IPS-15b (cell line): Measurements from ENCODE around the gene HNRNPA3.
"Not testable (repeated sequence)": the region's sequence is repeated elsewhere in the genome, so short reads cannot be mapped to it uniquely, and the experiment has no call there.

ENCODE experiments used
- H3K27me3 ChIP-seq: one replicate; pipeline ENCODE4 v1.6.1; 2013; ENCODE audit warnings: low read length; ENCODE audit not compliant: control insufficient read depth, insufficient read depth
- H3K36me3 ChIP-seq: one replicate; pipeline ENCODE4 v1.6.1; 2013; ENCODE audit warnings: low read length; ENCODE audit not compliant: control insufficient read depth, insufficient read depth
- H3K4me1 ChIP-seq: one replicate; pipeline ENCODE4 v1.6.1; 2013; ENCODE audit warnings: mild to moderate bottlenecking, low read length; ENCODE audit not compliant: control insufficient read depth, insufficient read depth
- H3K4me3 ChIP-seq: one replicate; pipeline ENCODE4 v1.5.1; 2013; ENCODE audit warnings: low read depth, low read length
- H3K9ac ChIP-seq: one replicate; pipeline ENCODE4 v1.6.1; 2013; ENCODE audit warnings: low read depth, mild to moderate bottlenecking, low read length
- H3K9me3 ChIP-seq: one replicate; pipeline ENCODE4 v1.6.1; 2013; ENCODE audit warnings: mild to moderate bottlenecking, low read length; ENCODE audit not compliant: control insufficient read depth, insufficient read depth

The HNRNPA3 gene

DNA sequence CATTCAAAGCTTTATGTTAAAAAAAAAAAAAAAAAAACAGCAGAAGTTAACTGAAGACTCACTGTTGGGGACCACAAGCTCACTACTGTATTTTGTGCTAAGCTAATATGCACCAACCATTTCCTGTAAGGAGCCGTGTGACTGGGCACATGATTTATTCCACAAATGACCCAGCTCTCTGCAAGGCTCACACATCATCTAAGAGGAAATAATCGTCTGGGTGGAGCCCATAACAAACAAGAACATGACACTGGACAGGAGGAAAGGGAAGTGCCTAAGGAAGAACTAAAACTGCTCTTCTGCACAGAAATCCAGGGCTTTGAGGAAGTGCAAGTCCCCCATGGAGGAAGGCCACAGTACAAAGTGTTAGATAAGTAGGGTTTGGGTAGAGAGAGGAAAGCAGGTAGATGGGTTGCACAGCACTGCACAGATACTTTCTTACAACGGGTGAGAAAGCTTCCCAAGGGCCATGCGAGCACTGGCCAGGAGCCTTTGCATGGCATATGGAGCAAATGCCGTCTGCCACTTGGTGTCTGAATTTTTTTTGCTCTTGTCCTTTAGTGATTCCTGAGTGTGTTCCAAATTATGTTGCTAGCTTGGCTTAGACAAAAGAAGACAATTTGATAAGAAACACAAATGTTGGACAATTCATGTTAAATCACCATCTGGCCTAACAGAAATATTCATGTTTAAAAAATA, 27.5 kb downstream of the HNRNPA3 start:
- peaks cover 16% of the 10 kb centered on the region for H3K4me1 ChIP-seq

DNA sequence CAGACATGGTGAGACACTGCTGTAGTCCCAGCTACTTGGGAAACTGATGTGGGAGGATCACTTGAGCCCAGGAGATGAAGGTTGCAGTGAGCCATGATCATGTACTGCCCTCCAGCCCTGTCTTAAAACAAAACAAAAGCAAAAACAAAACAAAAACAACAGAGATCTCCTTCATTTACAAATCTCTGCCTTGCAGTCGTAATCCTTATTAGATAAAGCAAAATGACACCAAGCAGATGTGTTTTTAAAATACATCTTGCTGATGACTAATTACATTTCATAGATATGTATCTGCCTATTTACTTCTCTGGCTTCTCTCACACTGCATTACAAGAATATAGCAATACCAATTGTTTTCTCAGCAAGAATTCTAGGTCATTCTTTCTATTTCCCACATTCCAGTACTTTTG, 29.1 kb downstream of the HNRNPA3 start:
- no peak overlapping the region for H3K4me3 ChIP-seq
- peaks cover 27% of the 10 kb centered on the region for H3K4me1 ChIP-seq
- H3K27me3 ChIP-seq = no peaks in the 10 kb centered on the region

More for the DNA sequence above, 27.5 kb downstream of the HNRNPA3 start:
- no peaks in the 10 kb centered on the region for H3K36me3 ChIP-seq
- no peak overlapping the region for H3K4me3 ChIP-seq
- H3K9me3 ChIP-seq = no peaks in the 10 kb centered on the region
- no peaks in the 10 kb centered on the region for H3K27me3 ChIP-seq
- no peak overlapping the region for H3K9ac ChIP-seq

DNA sequence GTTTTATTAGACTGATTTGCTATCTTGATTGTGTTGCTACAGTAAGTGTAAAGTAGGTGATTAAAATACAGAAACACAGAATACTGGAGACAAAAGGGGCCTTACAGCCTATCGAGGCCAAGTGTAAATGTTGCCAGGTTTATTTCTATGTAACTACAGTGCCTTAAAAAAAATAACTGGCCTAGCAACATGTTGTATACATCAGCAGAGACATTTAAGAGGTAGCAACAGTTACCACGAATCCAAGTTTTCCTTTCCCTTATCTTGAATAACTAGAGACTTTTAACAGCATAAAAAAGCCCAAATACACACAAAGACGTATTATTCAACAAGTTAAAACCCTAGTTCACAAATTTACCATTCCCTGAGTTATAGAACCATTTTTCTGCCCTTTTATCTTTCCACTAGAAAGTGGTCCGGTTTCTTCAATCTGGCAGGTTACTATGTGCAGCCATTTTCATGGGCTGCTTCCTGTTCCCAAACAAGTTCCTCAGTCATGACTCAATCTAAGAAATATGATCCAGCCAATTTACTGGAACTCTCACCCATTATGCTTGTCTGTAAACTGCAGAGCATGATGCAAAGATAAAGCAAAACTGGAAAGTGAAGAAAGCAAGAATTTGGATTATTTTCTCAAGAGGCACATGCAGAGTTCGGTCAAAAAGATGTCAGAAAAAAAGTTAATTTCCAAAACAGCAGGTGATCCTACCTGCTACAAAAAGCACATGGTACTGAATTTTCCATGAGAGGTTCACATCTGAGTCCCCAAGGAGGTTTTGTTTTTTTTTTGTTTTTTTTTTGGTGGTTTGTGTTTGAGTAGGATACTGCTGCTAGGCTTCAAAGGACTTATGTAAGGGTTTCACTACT, 29.8 kb downstream of the HNRNPA3 start:
- no peaks in the 10 kb centered on the region for H3K27me3 ChIP-seq
- no peaks in the 10 kb centered on the region for H3K9me3 ChIP-seq
- H3K4me3 ChIP-seq = no peak overlapping the region
- no peaks in the 10 kb centered on the region for H3K36me3 ChIP-seq
- no peak overlapping the region for H3K9ac ChIP-seq
- peaks cover 27% of the 10 kb centered on the region for H3K4me1 ChIP-seq

More for the DNA sequence above, 29.1 kb downstream of the HNRNPA3 start:
- no peaks in the 10 kb centered on the region for H3K9me3 ChIP-seq
- no peaks in the 10 kb centered on the region for H3K36me3 ChIP-seq
- H3K9ac ChIP-seq = no peak overlapping the region

DNA sequence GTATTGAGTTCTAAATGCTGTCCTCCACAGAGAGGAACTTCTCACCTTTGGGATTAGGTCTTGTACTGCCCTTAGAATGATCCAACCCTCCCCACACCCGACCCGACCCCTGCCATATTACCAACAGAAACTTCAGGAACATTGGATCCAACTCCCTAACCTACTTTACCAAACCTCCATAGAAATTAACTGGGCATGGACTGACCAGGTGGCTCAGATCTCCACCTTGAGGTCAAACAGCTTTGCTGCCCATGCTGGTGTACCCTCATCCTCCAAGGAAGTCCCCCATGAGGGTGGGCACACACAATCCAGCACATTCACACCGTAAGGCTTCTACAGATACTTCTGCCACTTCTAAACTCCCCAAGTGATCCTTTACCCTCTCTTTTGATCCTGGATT, 30.5 kb downstream of the HNRNPA3 start:
- H3K4me1 ChIP-seq = peaks cover 27% of the 10 kb centered on the region
- H3K4me3 ChIP-seq = no peak overlapping the region
- H3K27me3 ChIP-seq = no peaks in the 10 kb centered on the region
- no peak overlapping the region for H3K9ac ChIP-seq
- H3K36me3 ChIP-seq = no peaks in the 10 kb centered on the region
- H3K9me3 ChIP-seq = no peaks in the 10 kb centered on the region

DNA sequence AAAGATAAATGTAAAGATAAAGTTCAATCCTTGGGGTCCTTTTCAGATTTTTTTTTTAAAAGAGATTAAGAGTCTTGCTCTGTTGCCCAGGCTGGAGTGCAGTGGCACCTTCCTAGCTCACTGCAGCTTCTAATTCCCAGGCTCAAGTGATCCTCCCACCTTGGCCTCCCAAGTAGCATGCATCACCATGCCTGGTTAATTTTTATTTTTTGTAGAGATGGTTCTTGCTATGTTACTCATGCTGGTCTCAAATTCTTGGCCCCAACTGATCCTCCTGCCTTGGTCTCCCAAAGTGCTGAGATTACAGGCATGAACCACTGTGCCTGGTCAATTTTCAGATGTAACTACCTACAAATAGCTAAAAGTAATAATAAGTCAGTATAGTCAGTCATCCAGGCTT, 30.9 kb downstream of the HNRNPA3 start:
- H3K4me1 ChIP-seq = peaks cover 27% of the 10 kb centered on the region
- no peaks in the 10 kb centered on the region for H3K36me3 ChIP-seq
- no peaks in the 10 kb centered on the region for H3K9me3 ChIP-seq
- no peak overlapping the region for H3K9ac ChIP-seq
- H3K4me3 ChIP-seq = no peak overlapping the region
- no peaks in the 10 kb centered on the region for H3K27me3 ChIP-seq

DNA sequence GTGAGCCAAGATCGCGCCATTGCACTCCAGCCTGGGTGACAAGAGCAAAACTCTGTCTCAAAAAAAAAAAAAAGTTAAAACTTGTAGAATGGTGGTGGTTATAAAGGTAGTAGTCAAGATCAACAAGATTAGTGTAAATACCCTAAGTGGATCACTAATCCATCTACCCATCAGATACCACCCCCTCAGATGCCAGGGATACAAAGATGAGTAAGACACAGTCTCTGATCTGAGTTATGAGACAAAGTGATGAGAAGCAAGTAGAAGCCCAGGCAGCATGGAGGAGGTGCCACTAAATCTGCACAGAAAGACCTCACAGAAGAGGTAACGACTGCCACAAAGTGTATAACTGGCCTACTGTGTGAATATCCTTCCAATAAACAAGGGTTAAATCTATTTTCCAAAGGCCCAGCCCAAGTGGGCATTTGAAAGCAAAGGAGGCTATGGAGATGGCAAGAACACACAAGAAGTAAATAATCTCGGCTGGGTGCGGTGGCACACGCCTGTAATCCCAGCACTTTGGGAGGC, 31.7 kb downstream of the HNRNPA3 start:
- H3K9me3 ChIP-seq = no peaks in the 10 kb centered on the region
- peaks cover 27% of the 10 kb centered on the region for H3K4me1 ChIP-seq
- H3K27me3 ChIP-seq = no peaks in the 10 kb centered on the region
- H3K36me3 ChIP-seq = no peaks in the 10 kb centered on the region
- H3K4me3 ChIP-seq = no peak overlapping the region
- no peak overlapping the region for H3K9ac ChIP-seq

DNA sequence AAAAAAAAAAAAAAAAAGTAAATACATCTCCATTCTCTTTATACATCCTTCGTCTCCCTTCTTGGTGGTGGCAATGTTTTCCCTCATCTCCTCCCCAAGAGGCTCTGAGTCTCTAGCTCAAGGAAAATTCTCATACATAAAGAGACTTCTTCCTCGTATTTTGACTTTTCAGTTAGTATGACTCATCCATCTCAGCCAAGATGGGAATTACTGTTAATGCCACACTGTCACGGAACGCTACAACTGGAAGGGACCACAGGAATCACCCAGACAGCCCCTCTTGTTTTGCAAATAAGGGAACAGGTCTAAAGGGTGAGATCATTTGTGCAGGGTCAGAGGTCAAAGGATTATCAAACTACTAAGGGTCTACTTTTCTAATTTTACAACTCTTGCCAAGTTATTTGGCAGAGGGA, 32.4 kb downstream of the HNRNPA3 start:
- H3K9me3 ChIP-seq = no peaks in the 10 kb centered on the region
- no peak overlapping the region for H3K9ac ChIP-seq
- H3K4me3 ChIP-seq = no peak overlapping the region
- H3K36me3 ChIP-seq = no peaks in the 10 kb centered on the region
- H3K4me1 ChIP-seq = peaks cover 27% of the 10 kb centered on the region
- H3K27me3 ChIP-seq = no peaks in the 10 kb centered on the region

DNA sequence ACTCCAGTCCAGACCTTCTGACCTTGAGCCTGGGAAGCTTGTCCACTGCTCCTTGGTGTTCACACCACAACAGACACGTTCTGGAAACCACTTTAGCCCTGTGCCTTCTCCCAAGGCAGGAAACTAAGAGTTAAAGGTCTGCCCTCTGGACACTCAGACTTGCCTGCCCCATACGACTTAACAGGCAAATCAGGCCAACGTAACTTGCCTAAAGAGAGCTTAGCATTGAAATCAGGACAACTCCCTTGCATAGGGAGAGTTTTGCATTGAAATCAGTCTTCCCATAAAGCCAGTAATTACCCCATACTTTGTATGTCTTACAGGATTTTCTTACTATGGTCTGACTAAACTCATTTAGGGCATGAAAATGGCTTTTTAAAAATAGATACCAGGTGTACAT, 33.4 kb downstream of the HNRNPA3 start:
- H3K4me1 ChIP-seq = peaks cover 27% of the 10 kb centered on the region
- no peak overlapping the region for H3K4me3 ChIP-seq
- H3K9ac ChIP-seq = peak overlapping the region; percentile 2
- no peaks in the 10 kb centered on the region for H3K9me3 ChIP-seq
- H3K36me3 ChIP-seq = no peaks in the 10 kb centered on the region
- H3K27me3 ChIP-seq = no peaks in the 10 kb centered on the region

DNA sequence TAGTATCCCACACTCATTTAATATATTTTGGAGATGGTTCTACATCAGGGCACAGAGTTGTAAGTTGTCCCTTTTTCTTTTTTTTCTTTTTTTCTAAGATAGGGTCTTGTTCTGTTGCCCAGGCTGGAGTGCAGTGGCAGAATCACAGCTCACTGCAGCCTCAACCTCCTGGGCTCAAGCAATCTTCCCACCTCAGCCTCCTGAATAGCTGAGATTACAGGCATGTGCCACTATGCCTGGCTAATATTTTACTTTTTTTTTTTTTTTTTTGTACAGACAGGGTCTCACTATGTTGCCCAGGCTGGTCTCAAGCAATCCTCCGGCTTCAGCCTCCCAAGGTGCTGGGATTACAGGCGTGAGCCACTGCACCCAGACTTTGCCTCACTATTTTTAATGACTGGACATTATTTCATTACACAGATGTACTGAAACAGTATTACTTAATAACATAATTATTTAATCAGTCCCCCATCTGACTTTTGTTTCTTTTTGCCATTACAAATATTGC, 34.0 kb downstream of the HNRNPA3 start:
- peaks cover 26% of the 10 kb centered on the region for H3K4me1 ChIP-seq
- not testable (repeated sequence) for H3K9me3 ChIP-seq, H3K4me3 ChIP-seq, H3K9ac ChIP-seq, H3K27me3 ChIP-seq, H3K36me3 ChIP-seq

DNA sequence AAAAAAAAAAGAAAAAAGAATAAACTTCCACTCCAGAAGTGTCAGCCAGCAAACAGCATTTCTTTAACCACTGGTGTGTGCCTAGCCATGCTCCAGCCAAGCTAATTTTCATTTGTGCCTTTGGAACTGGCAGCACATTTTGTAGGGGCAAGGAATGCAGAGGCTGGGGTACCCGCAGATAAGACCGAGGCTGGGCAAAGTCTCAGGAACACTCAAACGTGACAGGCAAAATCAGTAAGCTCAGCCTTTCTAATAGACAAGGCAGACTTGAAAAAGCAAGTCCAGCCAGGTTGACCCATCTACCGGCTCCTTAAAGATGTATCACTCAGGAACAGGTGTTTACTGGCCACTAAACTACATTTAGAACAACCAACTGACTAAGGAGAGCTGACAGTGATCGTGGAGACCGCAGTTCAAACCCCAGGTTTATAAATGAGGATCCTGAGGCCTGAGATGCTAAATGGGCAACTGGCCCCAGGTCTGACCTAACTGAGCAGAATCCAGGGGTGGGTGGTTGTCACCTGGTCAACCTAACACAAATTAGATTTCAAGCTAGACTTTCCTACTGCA, 35.2 kb downstream of the HNRNPA3 start:
- Histone ChIP-seq H3K36me3 (no peaks in the 10 kb centered on the region), H3K4me1 (peaks cover 16% of the 10 kb centered on the region), H3K4me3 (no peak overlapping the region), H3K9ac (no peak overlapping the region), H3K9me3 (no peaks in the 10 kb centered on the region), H3K27me3 (no peaks in the 10 kb centered on the region)

DNA sequence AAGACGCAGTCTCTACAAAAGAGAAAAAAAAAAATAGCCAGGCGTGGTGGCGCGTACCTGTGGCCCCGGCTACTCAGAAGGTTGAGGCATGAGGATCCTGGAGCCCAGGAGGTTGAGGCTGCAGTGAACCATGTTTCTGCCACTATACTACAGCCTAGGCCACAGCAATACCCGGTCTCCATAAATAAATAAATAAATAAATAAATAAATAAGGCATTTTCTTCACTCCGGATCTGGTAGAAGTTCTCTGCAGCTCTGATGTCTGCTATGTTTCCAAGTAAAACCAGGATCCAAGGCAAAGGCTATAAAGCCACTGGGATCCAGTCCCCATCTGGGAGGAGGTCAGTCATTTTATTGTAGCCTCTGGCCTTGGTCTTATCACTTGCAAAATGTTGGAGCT, 36.4 kb downstream of the HNRNPA3 start:
- Histone ChIP-seq H3K9ac (no peak overlapping the region), H3K4me3 (no peak overlapping the region), H3K4me1 (peaks cover 14% of the 10 kb centered on the region)

More for the DNA sequence above, 36.4 kb downstream of the HNRNPA3 start:
- H3K27me3 ChIP-seq = no peaks in the 10 kb centered on the region
- no peaks in the 10 kb centered on the region for H3K36me3 ChIP-seq
- no peaks in the 10 kb centered on the region for H3K9me3 ChIP-seq
